Small intestine (tissue), 7 donors: Measurements from ENCODE around the gene PF4V1. TPM values are rescaled to one million over a fixed set of nuclear protein-coding genes. Genes with fewer than 3 reads are reported as not detected.

Experiments
- DNase-seq, 2 donors: peaks; one replicate each; pipeline versions ENCODE4 v3.0.0 to v3.0.0-alpha.2; 2013
- FAIRE-seq: peaks from 2 replicates; lab custom pipeline; 2012; peaks lifted over from hg19 to GRCh38; lab: Jason Lieb, UNC
- H3K27ac ChIP-seq, 3 donors: one replicate each; pipeline ENCODE4 v1.5.1; 2013; ENCODE audit warnings: low read length in 2 of 3, mild to moderate bottlenecking in 2 of 3, control low read depth in 1 of 3, inconsistent platforms in 1 of 3, low read depth in 1 of 3, moderate library complexity in 1 of 3
- H3K27me3 ChIP-seq, 3 donors: one replicate each; pipeline ENCODE4 v1.6.1; 2013; ENCODE audit warnings: low read length in 3 of 3, inconsistent platforms in 1 of 3; ENCODE audit not compliant: control insufficient read depth in 3 of 3, insufficient read depth in 3 of 3
- H3K36me3 ChIP-seq, 3 donors: one replicate each; pipeline ENCODE4 v1.6.1; 2013; ENCODE audit warnings: low read length in 3 of 3, inconsistent platforms in 1 of 3, low read depth in 1 of 3, mild to moderate bottlenecking in 1 of 3, moderate library complexity in 1 of 3; ENCODE audit not compliant: control insufficient read depth in 3 of 3, insufficient read depth in 2 of 3
- H3K4me1 ChIP-seq, 3 donors: one replicate each; pipeline ENCODE4 v1.6.1; 2013; ENCODE audit warnings: low read length in 2 of 3, inconsistent platforms in 1 of 3, low read depth in 1 of 3, mild to moderate bottlenecking in 1 of 3, moderate library complexity in 1 of 3; ENCODE audit not compliant: control insufficient read depth in 3 of 3, insufficient read depth in 2 of 3
- H3K4me3 ChIP-seq, 3 donors: one replicate each; pipeline ENCODE4 v1.5.1; 2013; ENCODE audit warnings: low read length in 3 of 3, control low read depth in 1 of 3, inconsistent platforms in 1 of 3, low read depth in 1 of 3, mild to moderate bottlenecking in 1 of 3, moderate library complexity in 1 of 3
- H3K9me3 ChIP-seq, 2 donors: one replicate each; pipeline ENCODE4 v1.6.1; 2013; ENCODE audit warnings: low read depth in 1 of 2, low read length in 1 of 2; ENCODE audit not compliant: control insufficient read depth in 2 of 2, insufficient read depth in 1 of 2
- WGBS, 3 donors: extraction: QIAGEN DNeasy Blood & Tissue Kit; methylation state at CpG; one replicate each; pipeline ENCODE4 v1.1.7; 2013; 5-methylcytosine and 5-hydroxymethylcytosine counted together
- polyA plus RNA-seq, 4 donors: library from polyadenylated mRNA; stranded (reverse) in 3 of 4; unstranded in 1 of 4; fragments of 200-250 nt in 3 of 4; fragments of 120-200 nt in 1 of 4; gene quantifications; one replicate each; pipeline versions ENCODE4 v1.2.1 to v1.2.3, GENCODE V29; 2013
- donor health status: healthy with polysubstance abuse.
- donor health status: control.
- donor health status: control.
- donor health status: Bipolar disorder and iron deficiency.
- donor health status: healthy.

Gene PF4V1
- polyA plus RNA-seq, 4 donors, result 0.32 TPM; not detected in 3

DNA sequence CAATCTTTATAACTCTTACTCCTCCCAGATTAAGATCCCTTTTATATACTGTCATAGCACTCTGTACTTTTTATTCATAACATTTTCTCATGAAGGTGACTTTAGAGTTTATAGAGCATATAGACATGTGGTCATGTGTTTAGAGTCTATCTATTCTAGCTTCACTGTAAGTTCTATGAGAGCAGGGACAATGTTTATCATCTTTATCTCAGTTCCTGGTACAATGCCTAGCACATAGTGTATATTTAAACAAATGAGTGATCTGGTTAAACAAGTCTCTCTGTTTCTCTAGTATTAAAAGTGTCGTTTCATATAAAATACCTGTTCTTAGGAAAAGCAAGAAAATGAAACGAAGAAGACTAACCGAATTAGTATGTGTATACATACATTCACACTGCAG lies 13.4 kb upstream of the PF4V1 start:
- no peak for FAIRE-seq
- no peak overlapping the region for H3K4me3 ChIP-seq
- H3K4me1 ChIP-seq, result no peaks in the 10 kb centered on the region
- H3K9me3 ChIP-seq, result no peaks in the 10 kb centered on the region
- no peaks in the 10 kb centered on the region for H3K36me3 ChIP-seq
- no peak overlapping the region for H3K27ac ChIP-seq
- DNase-seq, result peak in 1 of 2 donors; percentile 10
- H3K27me3 ChIP-seq, result peaks cover 0 to 13% (median 4%) of the 10 kb centered on the region in 3 donors
- WGBS, 3 donors, result 72 to 85% (median 74%) methylated on average over 3 of the region's 3 CpGs

- 82 to 93% (median 84%) methylated on average over 3 to 4 of the region's 4 CpGs for WGBS, 3 donors
- H3K4me1 ChIP-seq, result no peaks in the 10 kb centered on the region
- H3K4me3 ChIP-seq, result no peak overlapping the region
- no peaks in the 10 kb centered on the region for H3K9me3 ChIP-seq
- no peaks in the 10 kb centered on the region for H3K36me3 ChIP-seq
- H3K27me3 ChIP-seq, result peaks cover 0 to 10% (median 4%) of the 10 kb centered on the region in 3 donors
- no peak overlapping the region for H3K27ac ChIP-seq
- DNase-seq (no peak), FAIRE-seq (no peak)
Observed at GRCh38 chr4:73841243-73841925, 11.7 kb upstream of the PF4V1 start.

GRCh38 chr4:73842696-73843095 lies 10.4 kb upstream of the PF4V1 start:
- Histone ChIP-seq H3K4me1 (no peaks in the 10 kb centered on the region), H3K27ac (no peak overlapping the region), H3K27me3 (no peaks in the 10 kb centered on the region), H3K9me3 (no peaks in the 10 kb centered on the region), H3K36me3 (no peaks in the 10 kb centered on the region), H3K4me3 (no peak overlapping the region)
- FAIRE-seq (no peak), DNase-seq (no peak)

GRCh38 chr4:73843369-73843768 lies 9.7 kb upstream of the PF4V1 start:
- Histone ChIP-seq H3K27me3 (no peaks in the 10 kb centered on the region), H3K4me3 (no peak overlapping the region), H3K27ac (no peak overlapping the region), H3K36me3 (no peaks in the 10 kb centered on the region), H3K4me1 (no peaks in the 10 kb centered on the region), H3K9me3 (no peaks in the 10 kb centered on the region)
- DNase-seq (no peak), FAIRE-seq (no peak)

GRCh38 chr4:73844345-73844744 lies 8.8 kb upstream of the PF4V1 start:
- no peak for FAIRE-seq
- DNase-seq, result no peak
- 53 to 63% (median 60%) methylated on average over 3 of the region's 3 CpGs for WGBS, 3 donors

DNA sequence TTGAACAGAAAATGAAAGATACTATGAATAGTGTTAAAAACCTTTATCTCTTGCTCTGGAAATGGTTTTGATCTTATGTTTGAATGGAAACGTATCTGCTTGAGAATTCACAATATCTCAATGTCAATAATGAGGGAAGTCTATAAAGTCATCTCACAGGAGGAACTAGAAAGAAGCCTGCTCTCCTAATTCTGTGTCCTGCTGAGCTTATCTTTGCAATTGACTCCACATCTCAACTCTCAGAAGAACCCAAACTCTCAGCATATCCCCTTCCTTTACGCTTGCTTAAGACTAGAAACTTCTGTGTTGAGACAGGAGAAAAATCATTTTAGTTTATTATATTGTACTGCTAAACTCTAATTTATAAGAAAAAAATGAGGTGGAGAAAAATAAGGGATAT lies 8.3 kb upstream of the PF4V1 start:
- H3K36me3 ChIP-seq, result no peaks in the 10 kb centered on the region
- no peaks in the 10 kb centered on the region for H3K27me3 ChIP-seq
- no peak for FAIRE-seq
- DNase-seq, result no peak
- 62 to 66% (median 63%) methylated on average over 2 of the region's 2 CpGs for WGBS, 3 donors
- H3K4me1 ChIP-seq, result no peaks in the 10 kb centered on the region
- no peaks in the 10 kb centered on the region for H3K9me3 ChIP-seq
- no peak overlapping the region for H3K4me3 ChIP-seq
- no peak overlapping the region for H3K27ac ChIP-seq

More at GRCh38 chr4:73844345-73844744, 8.8 kb upstream of the PF4V1 start:
- Histone ChIP-seq H3K36me3 (no peaks in the 10 kb centered on the region), H3K4me3 (no peak overlapping the region), H3K27me3 (no peaks in the 10 kb centered on the region), H3K4me1 (no peaks in the 10 kb centered on the region), H3K27ac (no peak overlapping the region), H3K9me3 (no peaks in the 10 kb centered on the region)

DNA sequence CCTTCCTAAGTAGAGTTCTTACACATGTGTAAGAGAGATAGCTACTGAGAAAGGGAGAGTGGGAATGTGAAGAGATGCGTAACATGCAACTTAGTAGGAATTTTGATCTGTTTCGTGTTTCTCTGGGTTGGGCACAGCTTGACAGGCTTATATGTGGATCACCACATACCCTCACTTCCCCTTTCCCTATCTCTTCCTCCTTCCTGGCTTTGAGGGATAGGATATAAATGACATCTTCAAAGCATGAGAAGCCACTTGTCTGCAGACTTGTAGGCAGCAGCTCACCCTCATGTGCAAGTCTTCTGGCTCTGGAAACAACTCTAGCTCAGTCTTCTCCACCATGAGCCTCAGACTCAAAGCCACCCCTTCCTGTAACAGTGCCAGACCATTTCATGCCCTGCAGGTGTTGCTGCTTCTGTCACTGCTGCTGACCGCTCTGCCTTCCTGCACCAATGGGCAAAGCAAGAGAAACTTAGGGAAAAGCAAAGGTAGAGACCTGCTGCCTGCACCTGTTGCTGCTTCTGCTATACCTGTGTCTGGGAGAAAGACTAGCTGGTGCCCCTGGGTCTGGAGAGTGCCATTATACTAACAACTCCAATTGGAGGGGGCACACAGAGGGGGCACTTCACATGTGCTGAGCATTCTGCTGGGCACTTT lies 5.4 kb upstream of the PF4V1 start:
- Histone ChIP-seq H3K27me3 (peaks cover 0 to 4% (median 3%) of the 10 kb centered on the region in 3 donors), H3K27ac (no peak overlapping the region), H3K4me3 (no peak overlapping the region), H3K9me3 (no peaks in the 10 kb centered on the region), H3K36me3 (no peaks in the 10 kb centered on the region), H3K4me1 (no peaks in the 10 kb centered on the region)
- WGBS, 3 donors, result 88 to 90% (median 90%) methylated on average over 3 of the region's 3 CpGs
- no peak for FAIRE-seq
- no peak for DNase-seq

DNA sequence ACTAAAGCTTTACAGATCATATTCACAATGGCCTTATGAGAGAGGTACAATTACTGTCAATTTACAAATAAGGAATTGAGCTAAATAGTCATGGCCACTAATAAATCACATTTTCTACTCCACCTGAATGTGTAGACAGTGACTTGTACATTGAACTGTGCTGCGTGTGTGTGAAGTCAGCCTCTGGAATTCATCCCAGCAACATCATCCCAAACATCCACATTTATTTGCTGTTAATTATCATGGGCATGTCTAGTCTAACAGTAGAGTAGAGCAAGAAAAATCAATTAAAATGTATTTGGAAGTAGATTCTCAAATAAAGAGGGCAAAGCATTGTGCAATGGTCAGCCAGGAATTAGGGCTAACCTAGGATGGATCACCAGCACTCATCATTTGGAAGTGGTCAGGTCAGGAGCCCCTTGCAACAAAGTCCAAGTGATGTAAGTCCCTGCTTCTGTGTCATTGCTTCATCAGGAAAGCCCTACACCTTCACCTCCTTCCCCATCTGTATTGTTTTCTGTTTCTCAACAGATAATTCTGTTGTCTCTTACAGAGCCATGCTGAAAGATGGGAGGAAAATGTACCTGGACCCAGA lies 4.8 kb upstream of the PF4V1 start:
- DNase-seq (no peak), FAIRE-seq (no peak)
- Histone ChIP-seq H3K27me3 (peaks cover 0 to 10% (median 3%) of the 10 kb centered on the region in 3 donors), H3K36me3 (no peaks in the 10 kb centered on the region), H3K4me3 (no peak overlapping the region), H3K27ac (no peak overlapping the region), H3K9me3 (no peaks in the 10 kb centered on the region), H3K4me1 (no peaks in the 10 kb centered on the region)
- WGBS, 3 donors, result 68 to 81% (median 80%) methylated on average over 1 of the region's 1 CpG
